ENCODE measurements around the gene CEBPG. TPM values are rescaled to one million over a fixed set of nuclear protein-coding genes. Genes with fewer than 3 reads are reported as not detected.

The CEBPG gene
- total RNA-seq, 4 donors from 2014 or later: 18.5 to 31.6 (median 26.8) TPM

DNA sequence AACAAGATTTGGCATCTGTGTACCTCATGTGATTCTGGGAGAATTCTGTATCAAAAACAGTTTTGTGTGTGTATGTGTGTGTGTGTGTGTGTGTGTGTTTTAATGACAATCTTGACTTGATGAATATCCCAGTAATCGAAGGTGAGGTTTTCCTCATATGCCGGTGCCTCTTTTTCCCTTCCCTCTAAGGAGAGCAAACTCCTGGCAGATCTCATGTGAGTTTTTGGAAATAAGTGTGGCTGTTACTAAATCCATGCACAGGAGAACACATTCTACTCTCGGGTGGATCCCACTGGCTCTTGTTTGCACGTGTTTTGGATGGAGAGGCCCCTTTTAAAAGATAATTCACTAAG is 29.0 kb upstream of the CEBPG start:
- TF ChIP-seq, protein P1, sequence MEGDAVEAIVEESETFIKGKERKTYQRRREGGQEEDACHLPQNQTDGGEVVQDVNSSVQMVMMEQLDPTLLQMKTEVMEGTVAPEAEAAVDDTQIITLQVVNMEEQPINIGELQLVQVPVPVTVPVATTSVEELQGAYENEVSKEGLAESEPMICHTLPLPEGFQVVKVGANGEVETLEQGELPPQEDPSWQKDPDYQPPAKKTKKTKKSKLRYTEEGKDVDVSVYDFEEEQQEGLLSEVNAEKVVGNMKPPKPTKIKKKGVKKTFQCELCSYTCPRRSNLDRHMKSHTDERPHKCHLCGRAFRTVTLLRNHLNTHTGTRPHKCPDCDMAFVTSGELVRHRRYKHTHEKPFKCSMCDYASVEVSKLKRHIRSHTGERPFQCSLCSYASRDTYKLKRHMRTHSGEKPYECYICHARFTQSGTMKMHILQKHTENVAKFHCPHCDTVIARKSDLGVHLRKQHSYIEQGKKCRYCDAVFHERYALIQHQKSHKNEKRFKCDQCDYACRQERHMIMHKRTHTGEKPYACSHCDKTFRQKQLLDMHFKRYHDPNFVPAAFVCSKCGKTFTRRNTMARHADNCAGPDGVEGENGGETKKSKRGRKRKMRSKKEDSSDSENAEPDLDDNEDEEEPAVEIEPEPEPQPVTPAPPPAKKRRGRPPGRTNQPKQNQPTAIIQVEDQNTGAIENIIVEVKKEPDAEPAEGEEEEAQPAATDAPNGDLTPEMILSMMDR (IDR thresholded peaks at IDR 0.05): no peak
- no peak for TF ChIP-seq POLR2A (IDR thresholded peaks at IDR 0.05)
- Histone ChIP-seq H3K9me3 (no peaks in the 10 kb centered on the region), H3K27me3 (peaks cover 0 to 37% (median 0%) of the 10 kb centered on the region in 4 donors), H3K27ac (no peak overlapping the region), H3K4me1 (peaks cover 0 to 25% (median 0%) of the 10 kb centered on the region in 3 donors), H3K36me3 (no peaks in the 10 kb centered on the region), H3K4me3 (no peak overlapping the region)
- intact Hi-C loops (cut with DNase I): no loop called here
- no peak for DNase-seq
- WGBS, 2 donors: 27 to 43% methylated on average over 4 of the region's 4 CpGs

DNA sequence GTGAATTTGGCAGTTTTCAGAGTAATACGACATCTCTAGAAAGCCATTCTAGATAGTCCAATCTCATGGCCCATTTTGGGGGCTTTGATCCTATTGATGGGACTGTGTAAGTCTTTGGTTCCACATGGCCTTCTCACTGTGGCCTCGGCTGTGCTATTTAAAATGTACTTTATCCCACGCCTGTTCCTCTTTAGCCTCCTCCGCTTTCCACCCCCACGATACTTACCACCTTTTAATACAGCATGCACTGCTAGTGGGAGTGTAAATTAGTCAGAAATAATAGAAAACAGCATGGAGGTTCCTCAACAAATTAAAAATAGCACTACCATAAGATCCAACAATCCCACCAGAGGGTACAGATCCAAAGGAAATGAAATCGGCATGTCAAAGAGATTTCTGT is 28.3 kb upstream of the CEBPG start:
- 88 to 94% methylated on average over 6 of the region's 6 CpGs for WGBS, 2 donors
- no peak overlapping the region for H3K27ac ChIP-seq
- H3K4me1 ChIP-seq: peaks cover 0 to 24% (median 0%) of the 10 kb centered on the region in 3 donors
- no peaks in the 10 kb centered on the region for H3K36me3 ChIP-seq
- H3K9me3 ChIP-seq: no peaks in the 10 kb centered on the region
- no peak for TF ChIP-seq POLR2A (IDR thresholded peaks at IDR 0.05)
- TF ChIP-seq, protein P1 (IDR thresholded peaks at IDR 0.05): no peak
- H3K4me3 ChIP-seq: no peak overlapping the region
- peaks cover 0 to 40% (median 0%) of the 10 kb centered on the region in 4 donors for H3K27me3 ChIP-seq
- intact Hi-C loops (cut with DNase I): no loop called here
- no peak for DNase-seq

DNA sequence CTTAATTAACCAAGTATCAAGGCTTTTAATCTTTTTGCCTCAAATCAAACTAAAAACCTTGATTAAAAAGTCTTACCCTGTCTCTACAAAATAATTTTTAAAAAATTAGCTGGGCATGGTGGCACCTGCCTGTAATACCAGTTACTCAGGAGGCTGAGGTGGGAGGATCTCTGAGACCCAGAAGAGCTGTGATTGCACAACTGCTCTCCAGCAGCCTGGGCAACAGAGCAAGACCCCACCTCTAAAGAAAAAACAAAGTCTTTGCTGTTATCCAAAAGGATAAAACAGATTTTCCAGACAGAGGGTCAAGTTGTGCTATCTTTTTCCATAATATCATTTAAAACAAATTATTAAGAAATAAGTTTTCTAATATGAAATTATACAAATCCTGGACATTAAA is 26.8 kb upstream of the CEBPG start:
- DNase-seq: no peak
- H3K4me1 ChIP-seq: peaks cover 0 to 28% (median 0%) of the 10 kb centered on the region in 3 donors
- no peak overlapping the region for H3K27ac ChIP-seq
- H3K4me3 ChIP-seq: no peak overlapping the region
- H3K27me3 ChIP-seq: peaks cover 0 to 47% (median 0%) of the 10 kb centered on the region in 4 donors
- TF ChIP-seq POLR2A (IDR thresholded peaks at IDR 0.05): no peak
- TF ChIP-seq, protein P1 (IDR thresholded peaks at IDR 0.05): no peak
- no peaks in the 10 kb centered on the region for H3K9me3 ChIP-seq
- intact Hi-C loops (cut with DNase I): no loop called here
- H3K36me3 ChIP-seq: no peaks in the 10 kb centered on the region

DNA sequence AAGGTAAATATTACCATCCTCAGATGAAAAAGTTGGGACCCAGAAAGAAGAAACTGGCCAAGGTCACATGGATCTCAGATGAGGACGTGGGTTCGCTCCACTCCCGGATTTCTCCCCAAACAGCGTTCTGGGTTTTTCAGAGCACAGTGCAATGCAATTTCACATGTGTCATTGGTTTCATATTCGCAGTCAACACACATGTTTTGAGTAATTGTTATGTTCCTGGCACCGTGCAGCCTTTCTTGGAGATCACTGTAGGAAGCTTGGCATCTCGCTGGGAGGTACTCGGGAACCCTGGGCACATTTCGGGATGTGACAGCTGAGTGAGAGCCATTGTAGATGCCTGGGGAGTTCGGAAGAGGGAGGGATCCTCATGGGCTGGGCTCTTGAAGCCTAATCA is 26.2 kb upstream of the CEBPG start:
- Histone ChIP-seq H3K4me3 (no peak overlapping the region), H3K27ac (no peak overlapping the region), H3K36me3 (no peaks in the 10 kb centered on the region), H3K9me3 (no peaks in the 10 kb centered on the region), H3K4me1 (peaks cover 0 to 28% (median 0%) of the 10 kb centered on the region in 3 donors), H3K27me3 (peaks cover 0 to 47% (median 0%) of the 10 kb centered on the region in 4 donors)
- intact Hi-C loops (cut with DNase I): no loop called here
- no peak for DNase-seq
- 81 to 88% methylated on average over 7 to 8 of the region's 10 CpGs for WGBS, 2 donors
- TF ChIP-seq POLR2A (IDR thresholded peaks at IDR 0.05): no peak
- TF ChIP-seq, protein P1 (IDR thresholded peaks at IDR 0.05): no peak

DNA sequence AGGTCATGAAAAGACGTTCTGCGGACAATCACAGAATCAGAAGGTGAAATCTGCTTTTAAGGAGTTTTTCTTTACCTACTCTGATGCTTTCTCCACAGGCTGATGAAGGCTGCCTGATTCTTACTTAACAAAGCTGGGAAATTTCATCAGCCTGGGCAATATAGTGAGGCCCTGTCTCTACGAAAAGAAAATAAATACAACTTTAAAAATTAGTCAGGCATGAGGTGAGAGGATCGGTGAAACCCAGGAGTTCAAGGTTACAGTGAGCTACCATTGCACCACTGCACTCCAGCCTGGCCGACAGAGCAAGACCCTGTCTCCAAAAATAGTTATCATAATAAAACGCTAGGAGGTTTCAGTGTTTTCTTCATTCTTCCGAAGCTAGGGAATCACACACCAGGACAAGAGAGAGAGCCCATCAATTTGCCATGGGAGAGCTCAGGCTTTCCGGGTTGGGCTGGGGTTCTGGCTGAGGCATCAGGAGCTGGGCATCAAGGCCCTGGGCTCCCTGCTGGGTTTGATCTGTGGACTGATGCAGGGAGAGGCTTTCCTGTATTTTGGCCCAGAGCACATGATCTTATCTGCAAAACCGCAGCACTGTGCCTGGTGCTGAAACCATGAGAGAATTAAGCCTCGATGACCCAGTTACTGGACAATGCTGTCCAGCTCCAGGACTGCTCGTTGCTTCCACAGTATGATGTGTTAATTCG is 25.1 kb upstream of the CEBPG start:
- no peak for DNase-seq
- no peaks in the 10 kb centered on the region for H3K36me3 ChIP-seq
- no peak overlapping the region for H3K27ac ChIP-seq
- TF ChIP-seq POLR2A (IDR thresholded peaks at IDR 0.05): no peak
- TF ChIP-seq, protein P1 (IDR thresholded peaks at IDR 0.05): no peak
- H3K9me3 ChIP-seq: no peaks in the 10 kb centered on the region
- peaks cover 0 to 41% (median 0%) of the 10 kb centered on the region in 4 donors for H3K27me3 ChIP-seq
- intact Hi-C loops (cut with DNase I): no loop called here
- no peak overlapping the region for H3K4me3 ChIP-seq
- WGBS, 2 donors: 80 to 84% methylated on average over 12 of the region's 12 CpGs
- H3K4me1 ChIP-seq: peaks cover 0 to 28% (median 0%) of the 10 kb centered on the region in 3 donors

Measured in esophagus squamous epithelium (tissue), 5 donors.